Skin of body (tissue), 2 donors: ENCODE data around the gene KCNG2. TPM values are rescaled to one million over a fixed set of nuclear protein-coding genes. Genes with fewer than 3 reads are reported as not detected.

Experiments
- DNase-seq: peaks from one replicate; lab custom pipeline; 2025; lab: John Stamatoyannopoulos, UW
- total RNA-seq: library from RNA; depleted of rRNA; stranded (reverse); fragments of >200 nt; gene quantifications from one replicate; pipeline ENCODE4 v1.2.3, GENCODE V29; 2014

KCNG2 gene
- total RNA-seq, 1 donor from 2014 or later, result 0.49 TPM

- no peak for DNase-seq
These were observed 12.6 kb upstream of the KCNG2 start for GRCh38 chr18:79784965-79785770.

- DNase-seq, result no peak
These were observed 11.9 kb upstream of the KCNG2 start for GRCh38 chr18:79785831-79786230.

- DNase-seq, result no peak
These were observed 11.4 kb upstream of the KCNG2 start for GRCh38 chr18:79786304-79786703.

- DNase-seq, result no peak
These were observed 10.8 kb upstream of the KCNG2 start for GRCh38 chr18:79786786-79787526.

- no peak for DNase-seq
These were observed 10.2 kb upstream of the KCNG2 start for GRCh38 chr18:79787527-79787864.

- DNase-seq, result no peak
These were observed 9.6 kb upstream of the KCNG2 start for GRCh38 chr18:79787865-79788733.

GRCh38 chr18:79788734-79789085 lies 9.0 kb upstream of the KCNG2 start:
- no peak for DNase-seq

GRCh38 chr18:79789091-79789891 lies 8.4 kb upstream of the KCNG2 start:
- DNase-seq, result no peak

GRCh38 chr18:79789901-79790890 lies 7.5 kb upstream of the KCNG2 start:
- DNase-seq, result no peak

GRCh38 chr18:79790996-79791972 lies 6.5 kb upstream of the KCNG2 start:
- DNase-seq, result no peak

GRCh38 chr18:79792096-79792987 lies 5.4 kb upstream of the KCNG2 start:
- no peak for DNase-seq

- no peak for DNase-seq
These were observed 4.8 kb upstream of the KCNG2 start for GRCh38 chr18:79792988-79793355.

GRCh38 chr18:79794846-79795245 lies 2.9 kb upstream of the KCNG2 start:
- no peak for DNase-seq

- no peak for DNase-seq
These were observed 2.3 kb upstream of the KCNG2 start for GRCh38 chr18:79795446-79795845.

- DNase-seq, result no peak
These were observed 1.7 kb upstream of the KCNG2 start for GRCh38 chr18:79796016-79796415.

- peak; percentile 40 for DNase-seq
These were observed 970 bp upstream of the KCNG2 start for GRCh38 chr18:79796531-79797405.
